Activated CD8-positive, alpha-beta memory T cell treated with anti-CD3 and anti-CD28 coated beads, Interleukin-2, amount 50 U/mL, for 24 hours (primary cell): ENCODE data around the gene ZNRF2.

Experiments
- DNase-seq: peaks from one replicate; pipeline ENCODE4 v3.0.0-alpha.2; 2020; ENCODE audit errors: extremely low read depth

Gene ZNRF2

GRCh38 chr7:30321089-30321881, 36.9 kb downstream of the ZNRF2 start:
- no peak for DNase-seq

DNA sequence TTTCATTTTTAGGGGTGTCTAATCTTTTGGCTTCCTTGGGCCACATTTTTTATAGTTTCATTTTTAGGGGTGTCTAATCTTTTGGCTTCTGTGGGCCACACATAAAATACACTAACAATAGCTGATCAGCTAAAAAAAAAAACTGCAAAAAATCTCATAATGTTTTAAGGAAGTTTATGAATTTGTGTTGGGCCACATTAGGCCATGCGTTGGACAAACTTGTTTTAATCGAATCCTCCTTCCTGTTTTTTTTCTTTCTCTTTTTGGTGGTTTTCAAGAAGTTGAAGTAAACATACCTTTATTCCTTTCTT, 37.4 kb downstream of the ZNRF2 start:
- DNase-seq: no peak

- no peak for DNase-seq
These were observed 38.0 kb downstream of the ZNRF2 start for GRCh38 chr7:30322271-30323005.

DNA sequence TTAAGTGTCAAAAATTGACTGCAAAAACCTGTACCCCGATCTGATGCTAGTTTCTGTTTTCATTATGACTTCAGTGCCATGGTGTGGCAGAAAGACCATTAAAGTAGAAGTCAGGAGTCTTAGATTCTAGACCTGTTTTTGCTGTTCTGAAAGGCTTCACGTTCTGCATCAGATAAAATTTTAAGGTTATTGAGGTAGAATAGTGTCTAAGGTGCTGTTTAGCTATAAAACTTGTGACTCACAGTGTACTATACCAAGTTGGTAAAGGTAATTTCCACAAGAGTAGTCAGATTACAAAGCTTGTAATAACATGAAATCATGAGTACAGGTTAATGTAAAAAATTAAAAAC, 38.6 kb downstream of the ZNRF2 start:
- DNase-seq: no peak

DNA sequence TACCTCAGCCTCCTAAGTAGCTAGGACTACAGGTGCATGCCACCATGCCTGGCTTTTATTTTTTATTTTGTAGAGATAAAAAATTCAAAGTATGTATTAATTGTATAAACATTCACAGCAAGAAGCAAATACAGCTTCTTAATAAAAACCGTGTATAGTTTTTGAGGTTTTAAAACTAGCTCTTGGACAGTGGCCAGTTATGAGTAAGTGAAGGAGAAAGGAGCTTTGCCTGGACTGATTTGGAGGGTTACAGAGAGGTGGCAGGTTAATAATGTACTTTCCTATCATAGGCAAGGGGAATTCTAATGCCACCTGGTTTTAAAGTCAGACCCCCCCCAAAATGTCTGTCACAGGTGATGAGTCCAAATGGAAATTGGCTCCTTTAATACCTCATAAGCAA, 43.4 kb downstream of the ZNRF2 start:
- DNase-seq: no peak

GRCh38 chr7:30328381-30328780, 44.0 kb downstream of the ZNRF2 start:
- DNase-seq: no peak

DNA sequence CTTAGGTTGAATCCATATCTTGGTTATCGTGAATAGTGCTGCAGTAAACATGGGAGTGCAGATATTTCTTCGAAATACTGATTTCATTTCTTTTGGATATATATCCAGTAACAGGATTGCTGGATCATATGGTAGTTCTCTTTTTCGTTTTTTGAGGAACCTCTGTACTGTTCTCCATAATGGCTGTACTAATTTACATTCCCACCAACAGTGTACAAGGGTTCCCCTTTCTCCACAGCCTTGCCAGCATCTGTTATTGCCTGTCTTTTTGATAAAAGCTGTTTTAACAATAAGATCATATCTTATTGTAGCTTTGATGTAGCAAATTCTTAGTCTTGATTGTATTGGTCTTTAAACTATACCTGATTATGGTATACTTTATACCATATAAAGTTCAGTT, 45.3 kb downstream of the ZNRF2 start:
- no peak for DNase-seq

DNA sequence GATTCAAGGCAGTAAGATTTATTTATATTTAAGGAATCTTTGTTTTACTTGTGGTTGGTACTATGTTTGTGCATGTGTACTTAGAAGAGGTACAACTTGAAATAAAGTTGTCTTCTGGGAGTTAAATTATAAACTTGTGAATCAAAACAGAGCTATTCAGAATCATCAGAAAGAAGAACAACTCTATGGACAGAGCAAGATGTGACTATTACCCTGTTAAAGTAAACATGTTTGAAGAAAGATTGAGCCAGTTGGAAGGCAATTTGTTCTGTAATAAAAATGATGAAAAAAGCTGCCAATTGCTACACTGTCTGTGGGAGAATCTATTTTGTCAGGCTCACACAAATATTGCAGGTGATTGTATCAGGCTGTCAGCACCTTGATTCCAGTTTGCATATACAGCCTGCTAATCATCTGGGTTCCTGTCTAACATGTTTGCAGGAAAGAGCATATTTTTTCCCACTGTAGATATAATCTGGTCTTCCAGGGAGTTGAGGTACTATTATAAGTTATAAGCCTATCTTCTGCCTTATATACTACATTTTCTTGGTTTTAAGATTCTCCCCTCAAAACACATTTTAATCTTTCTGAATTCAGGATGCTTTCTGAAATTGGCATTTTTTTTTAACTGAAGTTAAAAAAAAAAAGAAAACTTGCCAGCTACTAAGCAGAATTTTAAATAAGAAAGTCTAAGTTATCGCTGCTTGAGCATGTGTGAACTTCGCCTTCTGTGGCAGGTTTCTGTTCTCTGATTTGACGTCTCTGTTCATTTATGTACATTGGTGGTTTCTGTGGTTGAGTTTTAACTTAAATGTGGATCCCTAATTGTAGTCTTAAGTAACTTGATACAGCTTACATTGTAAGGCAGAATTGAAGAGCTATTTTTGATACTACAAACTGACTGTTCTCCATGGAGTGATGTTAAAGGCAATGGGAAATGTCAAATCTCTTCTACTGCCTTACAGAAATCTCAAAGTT, 46.0 kb downstream of the ZNRF2 start:
- no peak for DNase-seq

- DNase-seq: no peak
These were observed 46.9 kb downstream of the ZNRF2 start for GRCh38 chr7:30331338-30331737.

DNA sequence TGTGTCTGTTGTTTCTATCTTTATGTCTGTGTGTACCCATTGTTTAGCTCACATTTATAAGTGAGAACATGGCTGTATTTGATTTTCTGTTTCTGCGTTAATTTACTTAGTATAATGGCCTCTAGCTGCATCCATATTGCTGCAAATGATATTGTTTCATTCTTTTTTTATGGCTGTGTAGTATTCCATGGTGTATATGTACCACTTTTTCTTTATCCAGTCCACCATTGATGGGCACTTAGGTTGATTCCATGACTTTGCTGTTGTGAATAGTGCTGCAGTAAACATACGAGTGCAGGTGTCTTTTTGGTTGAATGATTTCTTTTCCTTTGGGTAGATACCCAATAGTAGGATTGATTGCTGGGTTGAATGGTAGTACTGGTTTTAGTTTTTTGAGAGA, 48.2 kb downstream of the ZNRF2 start:
- no peak for DNase-seq

DNA sequence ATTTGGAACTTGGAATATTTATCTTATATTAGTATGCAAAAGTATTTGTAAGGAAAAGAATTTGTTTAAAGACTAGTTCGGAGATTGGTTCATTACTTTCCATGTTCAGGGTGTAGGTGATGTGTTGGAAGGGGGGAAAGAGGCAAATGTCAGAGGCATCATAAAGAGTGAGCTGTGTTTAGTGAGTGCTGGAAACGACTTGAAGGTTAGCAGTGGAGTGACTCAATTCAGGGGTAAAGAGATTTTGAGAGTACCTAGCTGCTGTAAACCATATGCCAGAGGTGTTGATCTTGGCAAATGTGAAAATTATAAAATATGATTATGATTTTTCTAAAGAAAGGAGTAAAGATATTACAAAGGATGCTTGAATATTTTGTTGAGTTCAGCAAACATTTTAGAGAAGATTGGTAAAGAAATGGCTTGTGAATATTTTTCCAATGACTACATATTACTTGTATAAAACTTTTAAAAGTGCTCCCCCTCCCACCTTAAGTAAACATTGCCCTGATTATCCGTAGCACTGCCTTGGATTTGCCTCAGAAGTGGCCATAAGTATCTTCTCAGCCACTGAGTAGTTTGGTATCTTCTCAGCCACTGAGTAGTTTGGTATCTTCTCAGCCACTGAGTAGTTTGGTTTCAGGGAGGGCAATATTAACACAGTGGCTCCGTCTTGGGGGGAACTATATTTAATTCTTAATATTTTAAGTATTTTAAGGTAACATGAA, 51.5 kb downstream of the ZNRF2 start:
- no peak for DNase-seq

GRCh38 chr7:30344513-30344912, 60.1 kb downstream of the ZNRF2 start:
- DNase-seq: no peak

DNA sequence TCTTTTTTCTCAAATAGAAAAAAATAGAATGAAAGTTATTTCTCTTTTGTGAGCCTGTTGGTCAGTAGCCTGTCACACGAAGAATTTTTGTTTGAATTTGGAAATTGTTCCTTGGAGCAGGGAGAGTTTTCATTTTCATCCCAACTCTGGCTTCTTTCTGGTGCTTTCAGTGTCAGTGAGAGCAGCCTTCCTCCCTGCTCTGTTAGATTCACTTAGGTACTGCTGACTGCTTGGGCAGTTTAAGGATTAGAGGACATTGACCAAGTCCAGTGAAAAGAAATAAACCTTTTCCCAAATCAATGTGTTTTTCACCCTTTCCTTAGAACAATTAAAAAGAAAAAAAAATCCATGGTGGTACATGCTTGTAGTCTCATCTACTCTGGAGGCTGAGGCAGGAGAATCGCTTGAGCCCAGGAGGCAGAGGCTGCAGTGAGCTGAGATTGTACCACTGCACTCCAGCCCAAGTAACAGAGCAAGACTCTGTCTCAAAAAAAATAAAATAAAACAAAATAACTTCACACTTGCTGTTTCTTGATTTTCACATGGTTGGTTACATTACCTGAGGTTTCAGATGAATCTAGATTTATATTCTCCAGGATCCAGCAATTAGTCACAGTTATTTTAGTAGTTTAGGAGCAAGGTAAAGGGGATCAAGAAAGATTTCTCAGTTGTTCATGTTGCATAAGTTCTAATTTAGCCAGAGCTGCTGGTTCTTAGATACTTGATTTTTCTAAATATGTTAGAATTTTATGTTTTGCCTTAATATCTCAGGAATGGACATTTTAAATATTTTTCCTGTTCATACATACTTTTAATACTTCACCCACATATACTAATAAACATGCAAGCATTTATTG, 63.1 kb downstream of the ZNRF2 start:
- no peak for DNase-seq

- DNase-seq: no peak
These were observed 63.7 kb downstream of the ZNRF2 start for GRCh38 chr7:30348083-30348560.

DNA sequence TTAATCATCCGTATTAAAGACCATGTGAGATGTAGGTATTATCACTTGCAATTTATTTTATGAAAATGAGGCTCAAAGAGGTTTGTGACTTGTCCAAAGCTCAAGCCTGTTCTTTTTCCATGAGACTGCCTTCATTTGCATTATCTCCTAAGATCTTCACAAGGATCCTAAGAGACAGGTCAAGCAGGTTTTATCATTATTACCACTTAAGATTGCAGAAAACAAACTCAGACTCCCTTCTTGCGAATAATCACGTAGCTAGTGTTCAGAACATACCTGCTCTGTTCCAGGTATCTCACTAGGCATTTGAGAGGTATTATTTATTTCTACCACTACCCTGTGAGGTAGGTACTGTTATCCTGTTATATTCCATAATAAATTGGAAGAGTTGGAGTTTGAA, 64.8 kb downstream of the ZNRF2 start:
- DNase-seq: no peak

DNA sequence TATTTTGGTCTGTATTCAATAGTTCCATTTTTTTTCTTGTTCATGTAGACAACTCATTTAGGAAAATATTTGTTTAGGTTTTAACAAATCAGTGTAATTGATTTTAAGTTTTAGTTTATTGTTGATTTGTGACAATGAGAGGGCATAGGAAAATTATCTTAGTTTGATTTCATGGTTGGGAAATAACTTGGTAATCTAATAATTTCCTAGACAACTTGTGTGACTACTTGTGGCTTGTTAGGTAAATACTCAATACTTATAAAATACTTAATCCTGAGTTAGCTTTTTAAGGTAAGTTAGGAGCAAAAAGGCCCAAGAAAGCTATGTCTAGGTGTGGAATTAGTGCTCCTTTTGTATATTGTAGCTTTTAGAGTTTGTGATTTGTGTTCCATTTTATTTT, 65.4 kb downstream of the ZNRF2 start:
- DNase-seq: no peak

DNA sequence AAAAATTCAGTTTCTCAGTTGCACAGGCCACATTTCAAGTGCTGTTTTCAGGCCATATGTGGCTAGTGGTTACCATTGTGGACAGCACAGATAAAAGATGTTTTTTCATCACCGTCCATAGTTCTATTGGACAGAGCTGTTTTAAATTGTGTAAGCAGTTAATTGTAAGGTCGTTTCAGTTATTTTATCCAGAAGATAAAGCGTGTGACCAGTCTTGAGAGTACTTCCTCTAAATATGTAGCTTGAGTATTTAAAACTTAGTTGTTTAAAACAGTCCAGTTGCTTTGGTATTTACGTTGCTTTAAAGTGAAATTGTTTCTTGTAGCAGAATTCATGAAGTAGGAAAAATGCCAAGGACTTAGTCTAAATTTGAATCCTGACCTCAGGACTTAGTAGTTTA, 66.9 kb downstream of the ZNRF2 start:
- DNase-seq: no peak

DNA sequence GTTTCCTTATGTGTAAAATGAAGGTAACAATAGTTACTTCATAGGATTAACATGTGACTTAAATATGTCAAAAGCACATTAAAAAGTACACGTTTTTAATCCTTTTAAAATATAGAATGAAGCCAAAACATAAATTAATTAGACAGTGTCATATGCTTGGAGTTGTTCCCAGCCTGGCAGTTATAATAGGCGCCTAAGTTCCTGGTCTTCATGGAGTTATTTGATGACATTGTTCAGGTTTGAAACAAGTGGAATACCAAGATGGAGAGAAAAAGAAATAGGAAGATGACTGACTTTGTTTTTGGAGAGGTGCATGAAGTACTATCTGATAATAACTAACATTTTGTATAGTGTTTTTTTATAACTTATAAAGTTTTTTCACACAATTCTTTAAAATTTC, 67.3 kb downstream of the ZNRF2 start:
- DNase-seq: no peak

- DNase-seq: no peak
These were observed 67.8 kb downstream of the ZNRF2 start for GRCh38 chr7:30352169-30352568.

GRCh38 chr7:30353532-30353931, 69.1 kb downstream of the ZNRF2 start:
- DNase-seq: no peak
